Measurements from ENCODE around the gene RHOBTB1.

The RHOBTB1 gene

DNA sequence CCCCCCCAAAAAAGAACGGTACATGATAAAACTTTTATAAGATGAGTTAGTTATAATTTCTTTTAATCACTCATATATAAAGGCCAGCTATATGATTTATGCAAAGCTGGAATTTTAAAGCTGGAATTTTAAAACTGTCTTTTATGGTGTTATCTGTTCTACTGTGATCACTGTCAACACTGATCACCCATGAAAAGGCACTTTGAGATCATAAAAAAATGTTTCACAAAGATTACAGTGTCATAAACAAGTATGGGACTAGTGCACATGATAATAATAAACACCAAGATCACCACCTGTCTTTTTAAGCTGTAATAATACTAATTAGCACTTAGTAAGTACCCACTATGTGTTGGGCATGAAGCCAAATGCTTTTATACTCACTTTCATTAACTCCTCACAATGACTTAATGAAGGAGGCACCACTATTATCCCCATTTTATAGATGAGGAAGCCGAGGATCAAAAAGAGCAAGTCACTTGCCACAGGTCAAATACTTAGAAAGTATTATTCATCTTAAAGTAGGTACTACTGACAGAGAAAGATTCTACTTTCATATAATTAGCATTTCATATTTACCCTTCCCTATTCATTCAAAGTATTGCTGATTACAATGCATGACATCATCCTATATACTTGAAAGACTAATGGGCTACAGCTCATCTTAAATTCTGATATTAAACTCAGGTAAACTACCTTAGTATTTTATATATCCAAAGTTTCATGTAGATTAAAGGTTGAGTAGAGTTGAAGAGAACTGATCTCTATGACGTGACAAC, 8.3 kb upstream of the RHOBTB1 start:
- Histone ChIP-seq H3K27ac (ENCODE audit: low read depth, low read length) (no peak overlapping the region), H3K79me2 (ENCODE audit: control insufficient read depth, low read length) (no peaks in the 10 kb centered on the region), H3F3A (ENCODE audit: control insufficient read depth, insufficient read depth) (no peaks in the 10 kb centered on the region), H3K9me2 (replicated peaks; ENCODE audit: control insufficient read depth, low read length) (no peaks in the 10 kb centered on the region), H3K9me3 (ENCODE audit: control insufficient read depth, insufficient read depth, low read length) (no peaks in the 10 kb centered on the region), H3K4me3 (ENCODE audit: low read length) (no peak overlapping the region), H4K20me1 (ENCODE audit: control insufficient read depth, insufficient read depth, low read depth, low read length) (no peaks in the 10 kb centered on the region), H3K36me3 (ENCODE audit: control insufficient read depth, low read length) (no peaks in the 10 kb centered on the region), H3K4me2 (ENCODE audit: low read length) (no peak overlapping the region), H3K27me3 (ENCODE audit: control insufficient read depth, low read length) (peaks cover 18% of the 10 kb centered on the region), H3K4me1 (ENCODE audit: control insufficient read depth, low read length) (no peaks in the 10 kb centered on the region)
- TF ChIP-seq, protein P1, sequence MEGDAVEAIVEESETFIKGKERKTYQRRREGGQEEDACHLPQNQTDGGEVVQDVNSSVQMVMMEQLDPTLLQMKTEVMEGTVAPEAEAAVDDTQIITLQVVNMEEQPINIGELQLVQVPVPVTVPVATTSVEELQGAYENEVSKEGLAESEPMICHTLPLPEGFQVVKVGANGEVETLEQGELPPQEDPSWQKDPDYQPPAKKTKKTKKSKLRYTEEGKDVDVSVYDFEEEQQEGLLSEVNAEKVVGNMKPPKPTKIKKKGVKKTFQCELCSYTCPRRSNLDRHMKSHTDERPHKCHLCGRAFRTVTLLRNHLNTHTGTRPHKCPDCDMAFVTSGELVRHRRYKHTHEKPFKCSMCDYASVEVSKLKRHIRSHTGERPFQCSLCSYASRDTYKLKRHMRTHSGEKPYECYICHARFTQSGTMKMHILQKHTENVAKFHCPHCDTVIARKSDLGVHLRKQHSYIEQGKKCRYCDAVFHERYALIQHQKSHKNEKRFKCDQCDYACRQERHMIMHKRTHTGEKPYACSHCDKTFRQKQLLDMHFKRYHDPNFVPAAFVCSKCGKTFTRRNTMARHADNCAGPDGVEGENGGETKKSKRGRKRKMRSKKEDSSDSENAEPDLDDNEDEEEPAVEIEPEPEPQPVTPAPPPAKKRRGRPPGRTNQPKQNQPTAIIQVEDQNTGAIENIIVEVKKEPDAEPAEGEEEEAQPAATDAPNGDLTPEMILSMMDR (IDR thresholded peaks at IDR 0.05; ENCODE audit: low read depth, low read length, poor library complexity, severe bottlenecking): no peak
- no peak for TF ChIP-seq EZH2phosphoT487 (IDR thresholded peaks at IDR 0.05; ENCODE audit: borderline replicate concordance, low read length)

DNA sequence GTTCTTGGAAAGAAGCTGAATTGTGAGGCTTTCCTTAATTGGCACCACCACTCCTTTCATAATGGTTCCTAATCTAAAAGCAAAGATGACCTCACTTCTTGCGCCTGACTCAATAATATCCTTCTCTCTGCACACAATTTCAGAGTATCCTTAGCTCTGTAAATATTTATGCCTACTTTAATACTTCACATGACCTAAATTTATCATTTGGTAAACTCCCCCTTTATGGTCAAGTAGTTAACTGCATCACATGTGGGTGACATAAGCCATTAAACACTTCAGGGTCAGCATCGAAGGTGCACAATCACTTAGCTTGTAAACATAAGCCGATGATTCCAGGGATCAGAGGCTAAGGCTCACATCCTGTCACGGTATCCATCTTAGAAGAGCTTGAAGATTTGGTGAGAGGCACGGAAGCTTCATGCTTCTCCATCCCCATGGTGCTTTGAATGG, 7.3 kb upstream of the RHOBTB1 start:
- Histone ChIP-seq H3K36me3 (ENCODE audit: control insufficient read depth, low read length) (no peaks in the 10 kb centered on the region), H3K27me3 (ENCODE audit: control insufficient read depth, low read length) (peaks cover 18% of the 10 kb centered on the region), H3F3A (ENCODE audit: control insufficient read depth, insufficient read depth) (no peaks in the 10 kb centered on the region), H3K4me1 (ENCODE audit: control insufficient read depth, low read length) (no peaks in the 10 kb centered on the region), H3K79me2 (ENCODE audit: control insufficient read depth, low read length) (no peaks in the 10 kb centered on the region), H3K9me2 (replicated peaks; ENCODE audit: control insufficient read depth, low read length) (no peaks in the 10 kb centered on the region), H3K9me3 (ENCODE audit: control insufficient read depth, insufficient read depth, low read length) (no peaks in the 10 kb centered on the region), H4K20me1 (ENCODE audit: control insufficient read depth, insufficient read depth, low read depth, low read length) (no peaks in the 10 kb centered on the region), H3K4me2 (ENCODE audit: low read length) (no peak overlapping the region), H3K27ac (ENCODE audit: low read depth, low read length) (no peak overlapping the region), H3K4me3 (ENCODE audit: low read length) (no peak overlapping the region)
- TF ChIP-seq, protein P1 (IDR thresholded peaks at IDR 0.05; ENCODE audit: low read depth, low read length, poor library complexity, severe bottlenecking): no peak
- no peak for TF ChIP-seq EZH2phosphoT487 (IDR thresholded peaks at IDR 0.05; ENCODE audit: borderline replicate concordance, low read length)

DNA sequence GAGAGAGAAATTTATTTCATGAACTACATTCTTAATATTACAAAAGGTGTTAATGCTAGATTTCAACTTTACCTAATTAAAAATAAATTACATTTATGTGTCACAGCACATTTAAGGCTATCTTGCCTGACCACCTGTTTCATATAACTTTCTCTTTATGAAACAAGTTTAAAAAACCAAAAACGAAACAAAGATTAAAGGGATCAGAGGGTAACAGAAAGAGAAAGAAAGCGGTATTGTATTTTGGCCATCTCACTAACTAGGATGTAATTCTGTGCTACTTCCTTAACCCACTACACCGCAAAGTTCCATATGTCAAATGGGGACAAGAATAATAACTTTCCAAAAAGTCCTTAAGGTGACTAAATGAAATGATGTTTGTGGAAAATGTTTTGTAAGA, 6.3 kb upstream of the RHOBTB1 start:
- Histone ChIP-seq H3K79me2 (ENCODE audit: control insufficient read depth, low read length) (no peaks in the 10 kb centered on the region), H3K27ac (ENCODE audit: low read depth, low read length) (no peak overlapping the region), H3K4me2 (ENCODE audit: low read length) (no peak overlapping the region), H3K4me1 (ENCODE audit: control insufficient read depth, low read length) (no peaks in the 10 kb centered on the region), H3F3A (ENCODE audit: control insufficient read depth, insufficient read depth) (no peaks in the 10 kb centered on the region), H3K36me3 (ENCODE audit: control insufficient read depth, low read length) (no peaks in the 10 kb centered on the region), H3K9me2 (replicated peaks; ENCODE audit: control insufficient read depth, low read length) (no peaks in the 10 kb centered on the region), H3K27me3 (ENCODE audit: control insufficient read depth, low read length) (peaks cover 21% of the 10 kb centered on the region), H3K4me3 (ENCODE audit: low read length) (no peak overlapping the region), H3K9me3 (ENCODE audit: control insufficient read depth, insufficient read depth, low read length) (no peaks in the 10 kb centered on the region), H4K20me1 (ENCODE audit: control insufficient read depth, insufficient read depth, low read depth, low read length) (no peaks in the 10 kb centered on the region)
- TF ChIP-seq EZH2phosphoT487 (IDR thresholded peaks at IDR 0.05; ENCODE audit: borderline replicate concordance, low read length): no peak
- TF ChIP-seq, protein P1 (IDR thresholded peaks at IDR 0.05; ENCODE audit: low read depth, low read length, poor library complexity, severe bottlenecking): no peak

Measured in DOHH2 (cell line).